Measurements from ENCODE around the gene GP2.

Gene GP2

DNA sequence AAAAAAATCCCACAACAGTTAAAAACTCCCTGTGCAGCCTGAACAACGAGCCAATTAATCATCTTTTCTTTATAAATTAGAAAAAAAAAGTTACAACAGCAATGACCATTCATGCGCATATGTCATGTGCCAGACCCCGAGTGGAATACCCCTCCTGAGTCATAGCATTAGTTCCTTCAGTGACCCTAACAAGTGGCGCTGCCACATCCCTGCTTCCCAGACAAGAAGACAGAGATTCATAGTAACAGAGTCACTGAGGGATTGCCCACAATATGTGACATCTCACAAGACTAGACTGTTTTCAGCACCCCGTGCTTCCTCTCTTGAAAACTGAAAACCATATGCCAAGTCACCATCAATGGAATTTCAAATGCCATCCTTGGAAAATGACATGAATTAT is 17.3 kb upstream of the GP2 start:
- DNase-seq (ENCODE audit: low read depth) = no peak
- H3K4me3 ChIP-seq (ENCODE audit: low read depth, low read length) = no peak overlapping the region
- no peak for TF ChIP-seq CTCF (conservative IDR thresholded peaks at IDR 0.05; ENCODE audit: low read depth, low read length)

GRCh38 chr16:20339744-20340143 is 12.4 kb upstream of the GP2 start:
- H3K4me3 ChIP-seq (ENCODE audit: low read depth, low read length) = no peak overlapping the region
- DNase-seq (ENCODE audit: low read depth) = no peak
- no peak for TF ChIP-seq CTCF (conservative IDR thresholded peaks at IDR 0.05; ENCODE audit: low read depth, low read length)

DNA sequence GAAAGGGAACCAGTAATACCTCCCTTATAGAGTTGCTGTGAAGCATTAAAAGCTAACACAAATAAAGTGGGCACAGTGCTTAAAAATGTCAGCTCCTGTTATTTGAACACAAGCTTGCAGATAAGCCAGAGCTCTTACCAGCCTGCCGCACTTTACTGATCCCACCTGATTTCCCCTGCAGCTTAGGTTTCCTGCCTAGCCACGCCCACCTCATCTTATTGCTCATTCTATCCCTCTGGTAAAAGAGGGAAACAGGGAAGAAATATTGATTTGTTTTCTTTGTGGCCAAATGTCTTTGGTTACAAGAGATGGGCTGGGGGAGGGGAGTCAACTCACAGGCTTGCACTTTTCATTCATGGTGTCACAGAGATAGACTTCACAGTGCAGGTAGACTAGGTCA is 9.6 kb upstream of the GP2 start:
- no peak for TF ChIP-seq CTCF (conservative IDR thresholded peaks at IDR 0.05; ENCODE audit: low read depth, low read length)
- H3K4me3 ChIP-seq (ENCODE audit: low read depth, low read length) = no peak overlapping the region
- no peak for DNase-seq (ENCODE audit: low read depth)

- H3K4me3 ChIP-seq (ENCODE audit: low read depth, low read length) = no peak overlapping the region
- TF ChIP-seq CTCF (conservative IDR thresholded peaks at IDR 0.05; ENCODE audit: low read depth, low read length) = no peak
- no peak for DNase-seq (ENCODE audit: low read depth)
These were observed 7.1 kb upstream of the GP2 start for GRCh38 chr16:20334396-20334795.

DNA sequence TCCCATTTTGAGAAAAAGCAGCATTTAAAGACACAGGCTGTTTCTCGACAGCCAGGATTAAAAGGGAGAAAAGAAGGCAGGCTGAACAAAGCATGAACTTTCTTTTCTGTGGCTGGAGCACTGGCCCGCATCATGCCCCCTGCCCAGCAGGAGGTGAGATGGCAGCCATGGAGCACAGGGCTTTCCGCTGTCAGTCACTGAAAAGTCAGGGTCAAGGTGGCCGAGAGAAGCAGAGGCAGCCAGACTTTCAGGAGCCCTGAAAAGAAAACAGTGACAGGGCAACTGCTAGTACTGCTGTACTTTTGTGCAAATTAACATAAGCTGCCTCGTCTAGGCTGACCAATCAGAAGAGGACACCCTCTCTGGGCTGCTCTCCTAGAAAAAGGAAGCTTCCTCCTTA is 5.8 kb upstream of the GP2 start:
- TF ChIP-seq CTCF (conservative IDR thresholded peaks at IDR 0.05; ENCODE audit: low read depth, low read length) = no peak
- no peak for DNase-seq (ENCODE audit: low read depth)
- no peak overlapping the region for H3K4me3 ChIP-seq (ENCODE audit: low read depth, low read length)

DNA sequence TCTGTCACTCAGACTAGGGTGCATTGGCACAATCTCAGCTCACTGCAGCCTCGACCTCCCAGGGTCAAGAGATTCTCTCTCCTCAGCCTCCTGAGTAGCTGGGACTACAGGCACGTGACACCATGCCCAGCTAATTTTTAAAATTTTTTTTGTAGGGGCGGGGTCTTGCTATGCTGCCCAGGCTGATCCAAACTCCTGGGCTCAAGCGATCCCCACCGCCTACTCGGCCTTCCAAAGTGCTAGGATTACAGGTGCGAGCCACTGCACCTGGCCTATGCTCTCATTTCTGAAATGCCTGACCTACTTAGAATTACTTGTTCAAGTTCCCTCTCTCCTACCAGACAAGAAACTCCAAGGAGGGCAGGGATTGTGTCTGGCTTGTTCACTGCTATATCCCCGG is 5.1 kb upstream of the GP2 start:
- H3K4me3 ChIP-seq (ENCODE audit: low read depth, low read length) = no peak overlapping the region
- no peak for DNase-seq (ENCODE audit: low read depth)
- TF ChIP-seq CTCF (conservative IDR thresholded peaks at IDR 0.05; ENCODE audit: low read depth, low read length) = no peak

DNA sequence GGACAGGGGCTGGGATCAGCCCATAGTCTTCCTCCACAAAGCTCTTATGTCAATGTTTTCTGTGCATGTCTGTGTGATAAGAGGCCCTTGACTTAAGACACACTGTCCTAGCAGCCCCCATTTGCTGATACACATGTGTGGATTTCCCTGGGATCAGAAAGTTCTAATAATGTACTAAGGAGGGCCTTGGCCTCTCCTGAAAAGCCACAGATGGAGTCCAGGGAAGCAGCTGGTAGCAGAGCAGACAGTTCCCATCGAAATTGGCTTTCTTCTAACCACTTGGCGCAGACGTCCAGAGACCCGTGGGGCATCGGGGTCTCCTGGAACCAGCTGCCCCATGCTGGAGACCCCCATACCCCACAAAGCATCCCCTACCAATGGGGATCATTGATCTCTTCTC is 4.3 kb upstream of the GP2 start:
- no peak for DNase-seq (ENCODE audit: low read depth)
- TF ChIP-seq CTCF (conservative IDR thresholded peaks at IDR 0.05; ENCODE audit: low read depth, low read length) = no peak

More for the DNA sequence above, 4.3 kb upstream of the GP2 start:
- H3K4me3 ChIP-seq (ENCODE audit: low read depth, low read length) = no peak overlapping the region
